Measurements from ENCODE around the gene MAP1LC3A. TPM values are rescaled to one million over a fixed set of nuclear protein-coding genes. Genes with fewer than 3 reads are reported as not detected.

The MAP1LC3A gene
- total RNA-seq, 1 experiment from 2014 or later = not detected

DNA sequence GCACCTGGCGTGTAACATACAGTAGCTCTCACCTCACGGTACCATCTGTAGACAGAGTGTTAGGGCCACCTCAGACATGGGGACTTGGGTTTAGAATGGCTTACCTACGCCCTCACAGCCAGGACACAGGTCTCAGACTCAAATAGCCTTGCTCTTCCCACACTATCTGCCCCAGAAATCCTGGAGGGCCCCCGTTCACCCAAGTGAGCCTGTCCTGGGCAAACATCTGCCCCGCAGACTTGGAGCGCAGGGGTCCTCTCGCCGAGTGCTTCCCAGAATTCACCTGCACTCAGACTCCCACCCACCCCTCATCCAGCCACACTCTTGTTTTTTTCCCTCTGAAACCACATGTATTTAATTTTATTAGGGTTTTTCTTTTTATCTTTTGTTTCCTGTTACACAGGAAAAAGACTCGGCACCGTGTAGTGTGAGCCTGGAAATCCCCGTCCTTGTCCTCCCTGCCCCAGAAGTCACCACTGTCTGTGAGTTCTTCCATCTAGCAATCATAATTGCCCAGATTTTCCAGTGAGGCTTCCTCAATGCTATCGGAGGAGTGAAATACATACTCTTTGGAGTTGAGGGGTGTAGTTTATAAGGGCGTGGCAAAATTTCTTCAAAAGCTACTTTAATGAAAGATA lies 17.1 kb upstream of the MAP1LC3A start:
- ATAC-seq = no peak

More for the DNA sequence above, 17.1 kb upstream of the MAP1LC3A start:
- Histone ChIP-seq H3K27me3 (ENCODE audit: insufficient read depth, low read length) (no peaks in the 10 kb centered on the region), H3K27ac (ENCODE audit: low read depth, low read length) (no peak overlapping the region), H3K9me3 (ENCODE audit: control insufficient read depth in 1 of 2, insufficient read depth in 1 of 2, low read depth in 1 of 2, low read length in 2 of 2) (no peaks in the 10 kb centered on the region), H3K9me2 (ENCODE audit: insufficient read depth) (no peaks in the 10 kb centered on the region), H3K4me3 (replicated peaks in 1 of 2; ENCODE audit: low read depth in 1 of 2, low read length in 2 of 2) (no peak overlapping the region), H3K36me3 (ENCODE audit: control insufficient read depth in 1 of 2, insufficient read depth in 2 of 2, low read length in 2 of 2) (peaks cover 14 to 28% of the 10 kb centered on the region in 2 experiments; a peak in 3 of 4 replicates), H3K79me2 (ENCODE audit: insufficient read depth, low read length) (no peaks in the 10 kb centered on the region), H3K4me2 (ENCODE audit: low read length) (no peak overlapping the region), H4K20me1 (ENCODE audit: insufficient read depth) (no peaks in the 10 kb centered on the region), H3K4me1 (ENCODE audit: control insufficient read depth in 1 of 2, insufficient read depth in 2 of 2, low read length in 2 of 2) (no peaks in the 10 kb centered on the region), H3K9ac (ENCODE audit: low read length) (no peak overlapping the region), H2AFZ (ENCODE audit: low read depth, low read length, poor library complexity, severe bottlenecking) (no peak overlapping the region)
- ChIA-PET RAD21 (ENCODE audit: low non-redundant PET in 1 of 2, low total read pairs in 2 of 2, uncharacterized antibody in 2 of 2, unreplicated experiment in 2 of 2) (no interaction called here), CTCF (interaction anchor here (0.9 kb wide), 1 partner anchor 229 kb away, joined by 3 read pairs; no protein-coding TSS in a partner anchor), POLR2A (no interaction called here)
- TF ChIP-seq POLR2A (IDR thresholded peaks at IDR 0.05; ENCODE audit: borderline replicate concordance, extremely low read depth, insufficient read depth, insufficient read length) = no peak
- no peak for TF ChIP-seq MAX (IDR thresholded peaks at IDR 0.05)
- no peak for TF ChIP-seq YY1 (IDR thresholded peaks at IDR 0.05; ENCODE audit: extremely low read depth, insufficient replicate concordance, low read depth, low read length)
- TF ChIP-seq, protein P1, sequence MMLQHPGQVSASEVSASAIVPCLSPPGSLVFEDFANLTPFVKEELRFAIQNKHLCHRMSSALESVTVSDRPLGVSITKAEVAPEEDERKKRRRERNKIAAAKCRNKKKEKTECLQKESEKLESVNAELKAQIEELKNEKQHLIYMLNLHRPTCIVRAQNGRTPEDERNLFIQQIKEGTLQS (IDR thresholded peaks at IDR 0.05) = no peak
- no peak for TF ChIP-seq RAD21 (IDR thresholded peaks at IDR 0.05; ENCODE audit: low read depth)
- TF ChIP-seq, protein P2, sequence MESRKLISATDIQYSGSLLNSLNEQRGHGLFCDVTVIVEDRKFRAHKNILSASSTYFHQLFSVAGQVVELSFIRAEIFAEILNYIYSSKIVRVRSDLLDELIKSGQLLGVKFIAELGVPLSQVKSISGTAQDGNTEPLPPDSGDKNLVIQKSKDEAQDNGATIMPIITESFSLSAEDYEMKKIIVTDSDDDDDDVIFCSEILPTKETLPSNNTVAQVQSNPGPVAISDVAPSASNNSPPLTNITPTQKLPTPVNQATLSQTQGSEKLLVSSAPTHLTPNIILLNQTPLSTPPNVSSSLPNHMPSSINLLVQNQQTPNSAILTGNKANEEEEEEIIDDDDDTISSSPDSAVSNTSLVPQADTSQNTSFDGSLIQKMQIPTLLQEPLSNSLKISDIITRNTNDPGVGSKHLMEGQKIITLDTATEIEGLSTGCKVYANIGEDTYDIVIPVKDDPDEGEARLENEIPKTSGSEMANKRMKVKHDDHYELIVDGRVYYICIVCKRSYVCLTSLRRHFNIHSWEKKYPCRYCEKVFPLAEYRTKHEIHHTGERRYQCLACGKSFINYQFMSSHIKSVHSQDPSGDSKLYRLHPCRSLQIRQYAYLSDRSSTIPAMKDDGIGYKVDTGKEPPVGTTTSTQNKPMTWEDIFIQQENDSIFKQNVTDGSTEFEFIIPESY (IDR thresholded peaks at IDR 0.05; ENCODE audit: extremely low read depth, insufficient replicate concordance, low read length) = no peak
- TF ChIP-seq POLR2AphosphoS5 (IDR thresholded peaks at IDR 0.05; ENCODE audit: low read depth, low read length) = no peak
- no peak for TF ChIP-seq EZH2 (IDR thresholded peaks at IDR 0.05)
- no peak for TF ChIP-seq TCF7L2 (IDR thresholded peaks at IDR 0.05; ENCODE audit: borderline replicate concordance, extremely low read depth, insufficient read depth, insufficient read length)
- no peak for TF ChIP-seq SRF (IDR thresholded peaks at IDR 0.05; ENCODE audit: low read depth)
- no peak for TF ChIP-seq ELF1 (IDR thresholded peaks at IDR 0.05; ENCODE audit: borderline replicate concordance, low read depth)
- no peak for DNase-seq (ENCODE audit: low read depth, low spot score)
- no TSS peak for BruUV-seq (replicated peaks)
- intact Hi-C loops (cut with micrococcal nuclease) = no loop called here
